ENCODE data around the gene TMEM212. TPM values are rescaled to one million over a fixed set of nuclear protein-coding genes. Genes with fewer than 3 reads are reported as not detected.
A peak's percentile ranks its signal among the peaks of the same experiment; 100 is the strongest.

Gene TMEM212
- polyA plus RNA-seq, 2 of the 4 experiments (the other 2 are of a cell fraction) = not detected

DNA sequence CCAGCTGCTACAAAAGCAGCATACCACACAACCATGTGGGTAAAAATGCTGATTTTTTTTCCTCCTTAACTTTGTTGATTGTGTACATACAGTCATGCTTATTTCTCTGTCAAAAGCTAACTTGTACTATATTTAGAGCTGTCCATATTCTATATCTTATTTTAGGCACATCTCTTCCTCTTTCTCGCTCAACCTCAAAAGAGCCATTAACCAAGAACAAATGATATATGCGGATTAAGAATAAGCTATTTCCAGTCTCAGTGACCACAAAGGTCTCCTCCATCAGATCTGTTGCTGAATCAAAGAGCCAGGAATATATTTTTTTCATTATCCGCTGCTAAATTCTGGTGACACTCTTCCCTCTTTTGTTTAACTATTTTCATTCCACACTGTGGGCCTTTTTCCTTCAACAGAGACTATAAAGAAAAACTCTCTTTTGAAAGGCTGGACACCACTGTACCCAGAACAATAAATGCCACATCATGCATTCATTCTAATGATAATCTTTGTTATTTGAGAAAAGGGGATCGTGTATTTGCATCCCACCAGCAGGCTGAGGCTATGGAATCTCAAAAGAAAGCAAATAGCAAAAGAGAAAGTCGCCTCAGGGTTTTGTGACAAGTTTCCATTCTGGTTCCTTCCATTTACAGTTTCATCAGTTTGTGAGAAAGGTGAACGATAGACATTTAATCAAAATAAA lies 8.0 kb downstream of the TMEM212 start:
- ATAC-seq (no peak), DNase-seq (ENCODE audit: low read depth in 1 of 2, low spot score in 1 of 2) (no peak), FAIRE-seq (no peak)
- Histone ChIP-seq H3K9me3 (peaks cover 31% of the 10 kb centered on the region), H3K4me3 (no peak overlapping the region), H3K27ac (peak overlapping the region; percentile 57 to 60; a peak in 5 of 6 replicates), H3K4me1 (peaks cover 36% of the 10 kb centered on the region), H3K4me2 (peak overlapping the region; percentile 24)
- POLR2A ChIA-PET = no interaction called here
- CTCF ChIA-PET = interaction anchor here (1.0 to 1.8 kb wide), 3 partner anchors 14 to 159 kb away, joined by 3 to 5 read pairs (median 5); no protein-coding TSS in a partner anchor
- WGBS (ENCODE audit: missing lambda C conversion rate) = 74% methylated on average over 6 of the region's 6 CpGs
- TF ChIP-seq MAX (IDR thresholded peaks at IDR 0.05) = no peak
- TF ChIP-seq CBX8 (IDR thresholded peaks at IDR 0.05) = no peak
- TF ChIP-seq HMGXB4 (CRISPR knock-in tag; IDR thresholded peaks at IDR 0.05; ENCODE audit: borderline replicate concordance) = no peak
- TF ChIP-seq RCOR1 (IDR thresholded peaks at IDR 0.05; ENCODE audit: low read depth, low read length) = no peak
- TF ChIP-seq ZC3H11A (IDR thresholded peaks at IDR 0.05) = no peak
- TF ChIP-seq EP300 (IDR thresholded peaks at IDR 0.05) = no peak
- no peak for TF ChIP-seq ZSCAN20 (CRISPR knock-in tag; IDR thresholded peaks at IDR 0.05)
- no peak for TF ChIP-seq JUNB (IDR thresholded peaks at IDR 0.05)
- no peak for TF ChIP-seq POLR2AphosphoS2 (conservative IDR thresholded peaks at IDR 0.05; ENCODE audit: low read length)
- TF ChIP-seq, protein P1, sequence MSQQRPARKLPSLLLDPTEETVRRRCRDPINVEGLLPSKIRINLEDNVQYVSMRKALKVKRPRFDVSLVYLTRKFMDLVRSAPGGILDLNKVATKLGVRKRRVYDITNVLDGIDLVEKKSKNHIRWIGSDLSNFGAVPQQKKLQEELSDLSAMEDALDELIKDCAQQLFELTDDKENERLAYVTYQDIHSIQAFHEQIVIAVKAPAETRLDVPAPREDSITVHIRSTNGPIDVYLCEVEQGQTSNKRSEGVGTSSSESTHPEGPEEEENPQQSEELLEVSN (IDR thresholded peaks at IDR 0.05; ENCODE audit: borderline replicate concordance, low read depth) = no peak
- TF ChIP-seq, protein P2, sequence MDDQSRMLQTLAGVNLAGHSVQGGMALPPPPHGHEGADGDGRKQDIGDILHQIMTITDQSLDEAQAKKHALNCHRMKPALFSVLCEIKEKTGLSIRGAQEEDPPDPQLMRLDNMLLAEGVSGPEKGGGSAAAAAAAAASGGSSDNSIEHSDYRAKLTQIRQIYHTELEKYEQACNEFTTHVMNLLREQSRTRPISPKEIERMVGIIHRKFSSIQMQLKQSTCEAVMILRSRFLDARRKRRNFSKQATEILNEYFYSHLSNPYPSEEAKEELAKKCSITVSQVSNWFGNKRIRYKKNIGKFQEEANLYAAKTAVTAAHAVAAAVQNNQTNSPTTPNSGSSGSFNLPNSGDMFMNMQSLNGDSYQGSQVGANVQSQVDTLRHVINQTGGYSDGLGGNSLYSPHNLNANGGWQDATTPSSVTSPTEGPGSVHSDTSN (IDR thresholded peaks at IDR 0.05) = no peak
- TF ChIP-seq CHD2 (IDR thresholded peaks at IDR 0.05; ENCODE audit: low read length, partially characterized antibody) = no peak

DNA sequence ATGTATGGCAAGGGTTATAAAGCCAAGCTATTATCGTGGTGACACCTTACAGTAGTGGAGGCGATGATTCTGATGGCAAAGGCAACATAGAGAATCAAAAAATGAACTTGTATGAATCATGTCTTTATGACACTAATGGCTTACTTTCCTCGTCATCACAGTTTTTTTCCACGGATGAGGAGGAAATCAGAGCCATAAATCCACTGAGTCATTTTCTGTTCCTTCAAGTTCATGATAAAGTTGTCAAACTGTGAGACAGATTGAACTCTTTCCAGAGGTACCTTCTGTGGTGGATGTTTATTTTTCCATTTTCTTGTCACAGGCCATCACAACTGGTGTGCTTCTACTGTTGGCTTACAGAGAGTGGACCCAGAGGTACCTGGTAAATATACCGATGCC lies 8.5 kb downstream of the TMEM212 start:
- ChIA-PET CTCF (interaction anchor here (1.8 kb wide), 1 partner anchor 14 kb away, joined by 5 read pairs; no protein-coding TSS in a partner anchor), POLR2A (no interaction called here)
- DNase-seq (ENCODE audit: low read depth in 1 of 2, low spot score in 1 of 2) (peak in 1 of 2 experiments; percentile 66), FAIRE-seq (no peak), ATAC-seq (peak; percentile 50 to 54; a peak in 2 of 6 replicates)
- peak overlapping the region; percentile 60 to 61; a peak in 5 of 6 replicates for H3K27ac ChIP-seq
- H3K4me2 ChIP-seq = peak overlapping the region; percentile 24
- WGBS (ENCODE audit: missing lambda C conversion rate) = 26% methylated on average over 5 of the region's 5 CpGs
- peaks cover 30% of the 10 kb centered on the region for H3K4me1 ChIP-seq
- peaks cover 31% of the 10 kb centered on the region for H3K9me3 ChIP-seq
- H3K4me3 ChIP-seq = no peak overlapping the region
- TF ChIP-seq JUNB (IDR thresholded peaks at IDR 0.05) (peak; percentile 74), CHD2 (IDR thresholded peaks at IDR 0.05; ENCODE audit: low read length, partially characterized antibody) (no peak), FOSL2 (IDR thresholded peaks at IDR 0.05) (peak; percentile 42; the same call in 1 of the 2 replicates), FOSL2 (CRISPR knock-in tag; IDR thresholded peaks at IDR 0.05) (peak; percentile 57), HDAC2 (IDR thresholded peaks at IDR 0.05) (no peak), JUN (IDR thresholded peaks at IDR 0.05) (peak in 1 of 2 experiments; percentile 41; a peak in 1 of 5 replicates), GATA3 (IDR thresholded peaks at IDR 0.05; ENCODE audit: borderline replicate concordance) (peak; percentile 73)
- TF ChIP-seq, protein P3, sequence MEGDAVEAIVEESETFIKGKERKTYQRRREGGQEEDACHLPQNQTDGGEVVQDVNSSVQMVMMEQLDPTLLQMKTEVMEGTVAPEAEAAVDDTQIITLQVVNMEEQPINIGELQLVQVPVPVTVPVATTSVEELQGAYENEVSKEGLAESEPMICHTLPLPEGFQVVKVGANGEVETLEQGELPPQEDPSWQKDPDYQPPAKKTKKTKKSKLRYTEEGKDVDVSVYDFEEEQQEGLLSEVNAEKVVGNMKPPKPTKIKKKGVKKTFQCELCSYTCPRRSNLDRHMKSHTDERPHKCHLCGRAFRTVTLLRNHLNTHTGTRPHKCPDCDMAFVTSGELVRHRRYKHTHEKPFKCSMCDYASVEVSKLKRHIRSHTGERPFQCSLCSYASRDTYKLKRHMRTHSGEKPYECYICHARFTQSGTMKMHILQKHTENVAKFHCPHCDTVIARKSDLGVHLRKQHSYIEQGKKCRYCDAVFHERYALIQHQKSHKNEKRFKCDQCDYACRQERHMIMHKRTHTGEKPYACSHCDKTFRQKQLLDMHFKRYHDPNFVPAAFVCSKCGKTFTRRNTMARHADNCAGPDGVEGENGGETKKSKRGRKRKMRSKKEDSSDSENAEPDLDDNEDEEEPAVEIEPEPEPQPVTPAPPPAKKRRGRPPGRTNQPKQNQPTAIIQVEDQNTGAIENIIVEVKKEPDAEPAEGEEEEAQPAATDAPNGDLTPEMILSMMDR (IDR thresholded peaks at IDR 0.05) = no peak

Data from A549 (cell line).